GM13976 (cell line): Measurements from ENCODE around the gene CDKN2AIP.
"Not testable (repeated sequence)": the region's sequence is repeated elsewhere in the genome, so short reads cannot be mapped to it uniquely, and the experiment has no call there.

Experiments
- DNase-seq: peaks from one replicate; pipeline ENCODE4 v3.0.0; 2012; ENCODE audit warnings: low spot score
- in situ Hi-C: fragments of 300-500 bp; cut with MboI; formaldehyde crosslinking; loops from one replicate; pipeline ENCODE4 v1.12.0; 2022; ENCODE audit warnings: low sequenced_read_pairs, mixed read lengths, inconsistent platforms; ENCODE audit not compliant: unreplicated experiment
- TF ChIP-seq, protein P1 (sequence below): IDR thresholded peaks from 2 replicates; pipeline ENCODE4 v1.5.1; 2012; ENCODE audit warnings: borderline replicate concordance, mild to moderate bottlenecking; ENCODE audit not compliant: insufficient read depth; ENCODE audit errors: extremely low read depth, missing control alignments, control extremely low read depth

CDKN2AIP gene

DNA sequence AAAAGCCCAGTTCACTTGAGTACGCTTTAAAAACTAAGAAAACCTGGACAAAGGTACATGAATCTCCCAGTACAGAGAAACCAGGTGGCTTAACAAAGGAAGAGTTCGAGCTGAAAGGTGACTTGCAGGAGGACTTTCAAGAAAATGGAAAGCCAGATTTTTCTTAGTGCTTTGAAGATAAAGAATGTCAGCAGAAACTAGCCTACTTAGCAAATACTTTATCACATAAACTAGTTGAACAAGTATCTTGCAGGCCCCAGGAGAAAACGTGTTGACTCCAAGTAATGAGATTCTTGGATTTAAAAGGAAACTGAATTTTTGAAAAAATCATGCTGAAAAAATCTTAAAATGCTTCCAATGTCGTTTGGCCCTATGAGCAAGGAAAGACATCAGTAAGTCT, 26.4 kb downstream of the CDKN2AIP start:
- in situ Hi-C loops: no loop called here
- no peak for DNase-seq
- TF ChIP-seq, protein P1, sequence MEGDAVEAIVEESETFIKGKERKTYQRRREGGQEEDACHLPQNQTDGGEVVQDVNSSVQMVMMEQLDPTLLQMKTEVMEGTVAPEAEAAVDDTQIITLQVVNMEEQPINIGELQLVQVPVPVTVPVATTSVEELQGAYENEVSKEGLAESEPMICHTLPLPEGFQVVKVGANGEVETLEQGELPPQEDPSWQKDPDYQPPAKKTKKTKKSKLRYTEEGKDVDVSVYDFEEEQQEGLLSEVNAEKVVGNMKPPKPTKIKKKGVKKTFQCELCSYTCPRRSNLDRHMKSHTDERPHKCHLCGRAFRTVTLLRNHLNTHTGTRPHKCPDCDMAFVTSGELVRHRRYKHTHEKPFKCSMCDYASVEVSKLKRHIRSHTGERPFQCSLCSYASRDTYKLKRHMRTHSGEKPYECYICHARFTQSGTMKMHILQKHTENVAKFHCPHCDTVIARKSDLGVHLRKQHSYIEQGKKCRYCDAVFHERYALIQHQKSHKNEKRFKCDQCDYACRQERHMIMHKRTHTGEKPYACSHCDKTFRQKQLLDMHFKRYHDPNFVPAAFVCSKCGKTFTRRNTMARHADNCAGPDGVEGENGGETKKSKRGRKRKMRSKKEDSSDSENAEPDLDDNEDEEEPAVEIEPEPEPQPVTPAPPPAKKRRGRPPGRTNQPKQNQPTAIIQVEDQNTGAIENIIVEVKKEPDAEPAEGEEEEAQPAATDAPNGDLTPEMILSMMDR: no peak

DNA sequence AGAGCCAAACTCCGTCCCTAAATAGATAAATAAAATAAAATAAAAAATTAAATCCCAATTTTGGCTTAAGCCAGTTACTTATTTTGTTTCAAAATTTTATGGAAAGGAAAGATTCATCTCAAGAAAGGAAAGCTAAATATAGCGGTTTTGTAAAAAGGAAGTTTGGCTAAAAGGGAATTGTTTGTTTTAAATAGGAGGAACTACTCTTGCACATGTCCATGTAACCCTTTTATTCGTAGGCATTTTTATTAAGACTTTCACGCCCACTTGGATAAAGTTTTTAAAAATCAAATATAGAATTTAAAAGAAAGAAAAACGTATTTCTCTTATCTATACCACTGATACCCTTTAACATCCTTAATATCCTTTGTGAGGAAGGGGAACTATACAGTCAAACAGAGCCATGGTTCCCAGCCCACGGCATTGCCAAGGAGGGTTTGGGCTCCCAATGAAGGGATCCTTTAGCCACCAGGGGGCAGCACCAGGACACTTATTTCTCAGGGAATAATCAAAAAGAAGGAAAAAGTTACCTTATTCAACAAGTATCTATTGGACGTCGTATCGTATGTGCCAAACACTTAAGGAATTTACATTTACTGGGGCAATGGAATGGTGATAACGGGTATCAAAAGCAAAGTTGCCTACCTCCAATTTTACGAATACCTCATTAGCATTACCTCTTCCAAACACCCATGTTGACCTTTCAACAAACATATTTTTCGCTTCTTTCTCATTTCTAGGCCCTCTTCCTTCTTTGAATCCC, 27.7 kb downstream of the CDKN2AIP start:
- TF ChIP-seq, protein P1: peak; percentile 79
- in situ Hi-C loops: no loop called here
- peak; percentile 73 for DNase-seq

DNA sequence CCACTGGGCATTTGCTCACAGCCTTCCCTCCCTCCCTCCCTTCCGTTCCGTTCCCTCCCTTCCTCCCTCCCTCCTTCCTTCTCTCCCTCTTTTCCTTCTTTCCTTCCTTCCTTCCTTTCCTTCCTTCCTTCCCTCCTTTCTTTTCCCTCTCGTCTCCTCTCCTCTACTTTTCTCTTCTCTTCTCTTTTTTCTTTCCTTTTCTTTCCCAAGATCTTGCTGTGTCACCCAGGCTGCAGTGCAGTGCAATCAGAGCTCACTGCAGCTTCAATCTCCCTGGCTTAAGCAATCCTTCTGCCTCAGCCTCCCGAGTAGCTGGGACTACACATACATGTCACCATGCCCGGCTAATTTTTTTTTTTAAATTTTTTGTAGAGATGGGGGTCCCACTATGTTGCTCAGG, 33.7 kb downstream of the CDKN2AIP start:
- DNase-seq: no peak
- in situ Hi-C loops: no loop called here
- TF ChIP-seq, protein P1: no peak

DNA sequence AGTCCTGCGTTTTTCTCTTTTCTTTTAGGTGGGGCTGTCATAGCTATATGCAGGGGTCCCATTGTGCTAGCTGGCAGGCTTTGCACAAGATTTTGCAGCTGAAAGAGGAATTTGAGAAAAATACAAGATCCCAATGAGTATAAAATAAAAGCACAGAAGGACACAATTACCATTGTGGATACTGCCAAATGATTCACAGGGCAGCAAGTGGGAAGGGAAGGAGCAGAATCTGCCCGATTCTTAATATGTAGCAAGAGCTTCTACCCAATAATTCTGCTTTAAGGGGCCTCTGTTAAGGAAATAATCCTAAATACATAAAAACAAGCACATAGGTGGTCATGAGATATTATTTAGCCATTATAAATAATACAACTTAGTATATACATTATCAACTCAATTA, 34.5 kb downstream of the CDKN2AIP start:
- DNase-seq: no peak
- in situ Hi-C loops: no loop called here
- TF ChIP-seq, protein P1: no peak

DNA sequence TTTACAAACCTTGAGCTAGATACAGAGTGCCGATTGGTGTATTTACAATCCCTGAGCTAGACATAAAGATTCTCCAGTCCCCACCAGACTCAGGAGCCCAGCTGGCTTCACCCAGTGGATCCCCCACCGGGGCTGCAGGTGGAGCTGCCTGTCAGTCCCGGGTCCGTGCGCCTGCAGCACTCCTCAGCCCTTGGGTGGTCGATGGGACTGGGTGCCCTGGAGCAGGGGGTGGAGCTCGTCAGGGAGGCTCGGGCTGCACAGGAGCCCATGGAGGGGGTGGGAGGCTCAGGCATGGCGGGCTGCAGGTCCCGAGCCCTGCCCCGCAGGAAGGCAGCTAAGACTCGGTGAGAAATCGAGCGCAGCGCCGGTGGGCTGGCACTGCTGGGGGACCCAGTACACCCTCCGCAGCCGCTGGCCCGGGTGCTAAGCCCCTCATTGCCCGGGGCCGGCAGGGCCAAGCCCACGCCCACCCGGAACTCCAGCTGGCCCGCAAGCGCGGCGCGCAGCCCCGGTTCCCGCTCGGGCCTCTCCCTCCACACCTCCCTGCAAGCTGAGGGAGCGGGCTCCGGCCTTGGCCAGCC, 38.2 kb downstream of the CDKN2AIP start:
- in situ Hi-C loops, DNase-seq: not testable (repeated sequence)

DNA sequence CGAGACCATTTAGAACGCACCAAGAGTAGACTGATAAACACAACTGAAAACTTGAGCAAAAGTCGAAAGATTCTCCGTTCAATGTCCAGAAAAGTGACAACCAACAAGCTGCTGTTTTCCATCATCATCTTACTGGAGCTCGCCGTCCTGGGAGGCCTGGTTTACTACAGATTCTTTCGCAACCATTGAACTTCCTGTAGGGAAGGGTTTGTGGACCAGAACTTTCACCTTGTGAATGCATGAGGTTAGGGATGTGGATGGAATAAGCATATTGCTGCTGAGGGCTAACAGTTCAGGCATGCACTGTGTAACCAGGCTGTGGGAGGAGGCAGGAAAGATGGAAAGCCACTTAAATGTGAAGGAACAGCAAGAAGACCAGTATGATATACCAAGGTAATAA, 39.6 kb downstream of the CDKN2AIP start:
- no peak for DNase-seq
- in situ Hi-C loops: no loop called here
- TF ChIP-seq, protein P1: no peak

DNA sequence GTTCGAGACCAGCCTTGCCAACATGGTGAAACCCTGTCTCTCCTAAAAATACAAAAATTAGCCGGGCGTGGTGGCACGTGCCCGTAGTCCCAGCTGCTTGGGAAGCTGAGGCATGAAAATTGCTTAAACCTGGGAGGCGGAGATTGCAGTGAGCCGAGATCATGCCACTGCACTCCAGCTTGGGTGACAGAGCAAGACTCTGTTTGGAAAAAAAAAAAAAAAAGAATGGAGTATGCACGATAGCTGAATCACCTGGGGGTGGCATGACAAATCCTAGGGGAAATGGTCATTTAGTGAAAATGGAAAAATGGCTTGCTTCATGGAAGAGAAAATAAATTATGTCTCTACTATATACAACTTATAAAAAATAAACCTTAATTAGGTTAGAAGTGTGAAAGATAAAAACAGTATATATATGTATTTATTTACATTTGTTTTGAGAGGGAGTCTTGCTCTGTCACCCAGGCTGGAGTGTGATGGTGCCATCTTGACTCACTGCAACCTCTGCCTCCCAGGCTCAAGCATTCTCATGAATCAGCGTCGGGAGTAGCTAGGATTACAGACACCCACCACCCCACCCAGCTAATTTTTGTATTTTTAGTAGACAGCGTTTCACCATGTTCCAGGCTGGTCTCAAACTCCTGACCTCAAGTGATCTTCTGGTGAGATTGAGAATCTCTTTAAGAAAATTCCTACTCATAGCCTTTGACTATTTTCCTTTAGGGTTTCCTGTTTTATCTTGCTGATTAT, 41.1 kb downstream of the CDKN2AIP start:
- TF ChIP-seq, protein P1: no peak
- DNase-seq: no peak
- in situ Hi-C loops: no loop called here
